ENCODE results near the gene SDF2.

- TF ChIP-seq CTCF (conservative IDR thresholded peaks at IDR 0.05 in 1 of 2, IDR thresholded peaks at IDR 0.05 in 1 of 2; ENCODE audit: low read depth in 1 of 2, low read length in 2 of 2) (no peak), EZH2 (IDR thresholded peaks at IDR 0.05; ENCODE audit: low read length, missing control alignments) (no peak)
These were observed 39.5 kb downstream of the SDF2 start for GRCh38 chr17:28622186-28622585.

Measured in fibroblast of lung (primary cell).